Measurements from ENCODE around the gene KCNJ12.
"Not testable (repeated sequence)": the region's sequence is repeated elsewhere in the genome, so short reads cannot be mapped to it uniquely, and the experiment has no call there.

- not testable (repeated sequence) for TF ChIP-seq JUN (CRISPR knock-in tag; IDR thresholded peaks at IDR 0.05); ZNF138 (CRISPR knock-in tag; conservative IDR thresholded peaks at IDR 0.05); E2F4 (CRISPR knock-in tag; IDR thresholded peaks at IDR 0.05; ENCODE audit: borderline replicate concordance, low read depth); CTCF (IDR thresholded peaks at IDR 0.05); USF2 (CRISPR knock-in tag; IDR thresholded peaks at IDR 0.05); STAT6 (CRISPR knock-in tag; conservative IDR thresholded peaks at IDR 0.05; ENCODE audit: low read depth)
These were observed 44.4 kb downstream of the KCNJ12 start for GRCh38 chr17:21420503-21421090.
